Middle frontal gyrus (tissue), 1 donor: Measurements from ENCODE around the gene TCF19.

Experiments used
- DNase-seq: peaks from one replicate; pipeline ENCODE4 v3.0.0-alpha.2; 2015; ENCODE audit warnings: low spot score; ENCODE audit errors: extremely low spot score

Gene TCF19

GRCh38 chr6:31128093-31128676 lies 30.2 kb upstream of the TCF19 start:
- no peak for DNase-seq

- no peak for DNase-seq
Observed at GRCh38 chr6:31129130-31129529, 29.3 kb upstream of the TCF19 start.

GRCh38 chr6:31130751-31131150 lies 27.6 kb upstream of the TCF19 start:
- DNase-seq = no peak

- no peak for DNase-seq
Observed at GRCh38 chr6:31131595-31131994, 26.8 kb upstream of the TCF19 start.

GRCh38 chr6:31132806-31133205 lies 25.6 kb upstream of the TCF19 start:
- DNase-seq = no peak

- DNase-seq = no peak
Observed at GRCh38 chr6:31135710-31136109, 22.7 kb upstream of the TCF19 start.

GRCh38 chr6:31138982-31139381 lies 19.4 kb upstream of the TCF19 start, which contains the start of gene PSORS1C2:
Gene PSORS1C2 (minus strand): TSS chr6:31139066. CDS start chr6:31139026, 40 bp downstream.
- no peak for DNase-seq

- no peak for DNase-seq
Observed at GRCh38 chr6:31139599-31139998, 18.8 kb upstream of the TCF19 start.

GRCh38 chr6:31140643-31141042 lies 17.7 kb upstream of the TCF19 start:
- no peak for DNase-seq

- no peak for DNase-seq
Observed at GRCh38 chr6:31142361-31142761, 16.0 kb upstream of the TCF19 start.

- DNase-seq = no peak
Observed at GRCh38 chr6:31143148-31143547, 15.2 kb upstream of the TCF19 start.

GRCh38 chr6:31144296-31144969 lies 14.0 kb upstream of the TCF19 start:
- no peak for DNase-seq

GRCh38 chr6:31144970-31145340 lies 13.4 kb upstream of the TCF19 start:
- no peak for DNase-seq

- DNase-seq = no peak
Observed at GRCh38 chr6:31145386-31145785, 13.0 kb upstream of the TCF19 start.

GRCh38 chr6:31149827-31150447 lies 8.5 kb upstream of the TCF19 start:
- DNase-seq = no peak

- no peak for DNase-seq
Observed at GRCh38 chr6:31152781-31153180, 5.6 kb upstream of the TCF19 start.

GRCh38 chr6:31154436-31154835 lies 4.0 kb upstream of the TCF19 start:
- DNase-seq = no peak

- no peak for DNase-seq
Observed at GRCh38 chr6:31156641-31157040, 1.7 kb upstream of the TCF19 start.

- DNase-seq = no peak
Observed at GRCh38 chr6:31157513-31158139, 763 bp upstream of the TCF19 start, which contains the start of gene CCHCR1. Gene CCHCR1 (minus strand): TSS chr6:31157802. CDS start chr6:31157600, 202 bp downstream.

GRCh38 chr6:31158863-31159855 lies 770 bp downstream of the TCF19 start:
- no peak for DNase-seq
